HG02884 (cell line): Measurements from ENCODE around the gene RTTN.
A peak's percentile ranks its signal among the peaks of the same experiment; 100 is the strongest.
"Not testable (repeated sequence)": the region's sequence is repeated elsewhere in the genome, so short reads cannot be mapped to it uniquely, and the experiment has no call there.

Experiments
- ATAC-seq: cut with Tn5 transposase; IDR thresholded peaks from one replicate; pipeline ENCODE4 v1.9.1; 2021; ENCODE audit warnings: mild to moderate bottlenecking, moderate library complexity; ENCODE audit not compliant: unreplicated experiment

Gene RTTN, protein sequence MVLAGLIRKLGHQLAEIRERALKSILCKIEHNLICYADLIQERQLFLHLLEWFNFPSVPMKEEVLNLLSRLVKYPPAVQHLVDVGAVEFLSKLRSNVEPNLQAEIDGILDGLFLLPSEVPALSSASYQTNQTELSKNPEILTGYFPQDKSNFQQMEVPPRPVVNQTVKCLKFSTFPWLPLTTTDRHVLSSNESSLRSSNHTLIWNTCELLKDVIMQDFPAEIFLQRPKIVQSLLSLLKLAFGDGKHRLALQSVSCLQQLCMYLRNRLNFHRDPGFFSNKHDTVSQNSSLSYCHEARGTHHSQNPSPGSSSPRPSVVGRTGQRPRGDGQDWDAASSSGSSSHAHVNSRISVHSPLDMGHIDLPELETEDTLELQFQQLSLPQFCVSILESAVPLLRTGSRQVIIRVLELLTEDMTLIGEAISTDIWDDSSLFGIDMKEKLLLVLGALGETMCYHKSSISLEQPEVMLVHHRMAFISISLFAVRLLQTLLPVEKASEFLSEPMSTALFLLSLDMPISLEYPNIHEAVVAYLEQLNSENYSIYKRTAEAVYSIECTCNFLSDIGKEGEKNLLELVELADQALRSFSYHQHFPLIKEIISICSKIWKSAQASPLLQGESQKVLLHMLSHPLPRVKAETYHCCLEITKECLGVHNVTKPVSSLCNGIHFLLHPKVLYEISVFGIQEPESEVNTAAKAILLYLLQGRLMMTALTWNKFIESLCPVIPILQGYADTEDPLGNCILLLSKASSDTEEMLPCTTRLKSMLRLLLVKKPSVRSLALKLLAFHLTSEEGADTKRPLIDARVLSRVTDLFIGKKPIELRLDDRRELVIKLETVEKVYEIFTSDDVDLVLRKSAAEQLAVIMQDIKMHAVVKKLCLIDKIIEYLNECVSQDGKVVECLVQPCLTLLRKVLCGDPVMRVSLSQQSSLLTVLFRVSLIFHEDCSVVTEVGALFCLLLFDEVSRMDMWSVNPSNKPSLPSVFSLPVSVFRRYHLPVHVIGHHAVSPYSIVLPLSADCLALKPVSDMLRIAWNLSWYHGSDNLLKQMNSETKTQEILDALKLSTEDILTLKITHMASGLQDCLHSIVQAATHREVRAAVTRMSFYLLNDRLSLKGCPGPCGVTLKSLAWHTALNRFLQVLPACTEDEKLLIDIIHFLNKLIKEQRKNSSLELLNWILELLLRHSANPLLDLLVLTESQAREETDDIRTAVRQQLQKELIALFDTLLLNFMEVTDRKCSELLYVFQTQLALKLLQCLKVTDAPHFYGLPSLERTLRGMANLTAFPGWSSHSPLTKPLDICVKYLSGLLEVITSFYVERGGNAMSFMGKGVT (N-terminal part only)

DNA sequence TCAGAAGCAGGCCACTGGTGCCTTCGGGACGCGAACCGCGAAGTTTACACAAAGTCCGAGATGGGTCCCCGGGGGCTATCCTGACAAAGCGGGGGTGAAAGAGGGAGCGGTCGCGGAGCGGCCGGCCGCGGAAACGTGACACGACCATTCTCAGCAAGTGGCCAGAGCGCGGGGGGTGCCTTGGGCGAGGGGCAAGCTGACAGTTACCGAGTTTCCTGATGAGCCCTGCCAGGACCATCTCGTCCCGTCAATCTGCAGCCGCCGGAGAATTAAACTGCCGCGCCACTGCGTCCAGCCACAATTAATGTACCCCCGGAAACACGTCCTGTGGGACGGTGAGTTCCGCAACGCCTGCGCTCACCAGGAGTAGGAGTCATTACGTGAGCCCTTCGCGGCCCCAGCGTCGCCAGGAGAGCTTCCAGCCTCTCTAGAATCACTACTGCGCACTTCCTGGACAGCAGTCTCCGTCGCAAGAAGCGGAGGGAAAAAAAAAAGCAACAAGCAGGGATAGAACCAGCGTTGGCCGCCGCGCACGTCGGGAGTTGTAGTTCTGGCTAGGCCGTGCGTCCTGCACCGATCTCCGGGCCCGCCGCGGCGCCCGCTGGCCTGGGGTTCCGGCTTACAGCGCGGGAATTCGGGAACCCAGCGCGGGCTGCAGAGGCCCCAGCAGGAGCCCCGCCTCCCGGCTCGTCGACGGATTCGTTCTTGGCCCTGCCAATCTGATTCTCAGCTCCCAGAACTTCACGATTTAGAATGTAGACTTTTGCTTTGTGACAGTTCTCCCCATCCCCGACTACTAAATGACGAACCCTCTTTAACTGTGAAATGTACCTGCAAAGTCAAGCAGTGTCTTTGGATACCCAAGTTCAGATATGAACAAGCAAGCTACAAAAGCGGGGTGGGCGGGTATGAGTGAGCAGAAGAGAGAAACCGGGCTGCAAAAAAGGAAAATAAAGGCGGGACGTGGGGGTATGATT, at the start of gene RTTN:
Gene RTTN, minus strand, starts transcription at position 267 of the 977 bp plus-strand sequence. Its CDS starts 29 bp downstream, at position 238.
- ATAC-seq: peak; percentile 93

DNA sequence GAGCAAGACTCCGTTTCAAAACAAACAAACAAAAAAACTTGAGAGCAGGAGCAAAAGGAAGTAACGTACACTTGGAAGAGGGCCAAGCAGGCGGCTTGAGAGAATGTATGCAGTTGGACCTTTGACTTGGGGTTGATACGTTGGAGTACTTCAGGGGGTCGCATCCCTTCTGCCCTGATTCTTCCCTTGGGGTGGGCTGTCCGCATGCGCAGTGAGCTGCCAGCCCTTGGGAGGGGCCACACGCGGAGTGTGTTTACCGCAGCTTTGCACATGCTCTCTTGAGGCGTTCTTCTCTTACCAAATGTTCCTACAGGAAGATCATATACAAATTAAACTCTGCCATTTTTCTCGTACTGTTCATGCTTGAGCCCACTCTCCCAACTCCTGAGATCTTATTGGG, 45.3 kb upstream of the RTTN start:
- ATAC-seq: no peak

DNA sequence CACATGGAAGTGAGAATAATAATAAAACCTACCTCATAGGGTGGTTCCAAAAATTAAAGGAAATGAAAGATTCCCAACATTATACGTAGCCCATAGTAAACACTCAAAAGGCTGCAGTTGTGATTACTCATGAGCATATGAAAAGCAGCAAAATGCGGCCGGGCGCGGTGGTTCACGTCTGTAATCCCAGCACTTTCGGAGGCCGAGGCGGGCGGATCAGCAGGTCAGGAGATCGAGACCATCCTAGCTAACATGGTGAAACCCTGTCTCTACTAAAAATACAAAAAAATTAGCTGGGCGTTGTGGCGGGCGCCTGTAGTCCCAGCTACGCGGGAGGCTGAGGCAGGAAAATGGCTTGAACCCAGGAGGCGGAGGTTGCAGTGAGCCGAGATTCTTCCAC, 44.4 kb upstream of the RTTN start:
- ATAC-seq: not testable (repeated sequence)

DNA sequence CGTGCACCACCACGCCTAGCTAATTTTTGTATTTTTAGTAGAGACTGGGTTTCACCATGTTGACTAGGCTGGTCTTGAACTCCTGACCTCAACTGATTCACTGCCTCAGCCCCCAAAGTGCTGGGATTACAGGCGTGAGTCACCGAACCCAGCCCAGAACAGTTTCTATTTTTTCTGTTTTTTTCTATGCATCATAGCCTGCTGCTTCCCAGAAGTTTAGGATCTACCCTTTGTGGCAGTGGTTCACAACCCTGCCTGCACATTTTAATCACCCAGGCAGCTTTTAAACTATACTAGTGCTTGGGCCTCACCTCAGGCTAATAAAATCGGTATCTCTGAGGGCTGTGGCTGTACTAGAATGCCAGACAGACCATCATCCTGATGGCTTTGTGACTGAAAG, 43.6 kb upstream of the RTTN start:
- ATAC-seq: no peak

DNA sequence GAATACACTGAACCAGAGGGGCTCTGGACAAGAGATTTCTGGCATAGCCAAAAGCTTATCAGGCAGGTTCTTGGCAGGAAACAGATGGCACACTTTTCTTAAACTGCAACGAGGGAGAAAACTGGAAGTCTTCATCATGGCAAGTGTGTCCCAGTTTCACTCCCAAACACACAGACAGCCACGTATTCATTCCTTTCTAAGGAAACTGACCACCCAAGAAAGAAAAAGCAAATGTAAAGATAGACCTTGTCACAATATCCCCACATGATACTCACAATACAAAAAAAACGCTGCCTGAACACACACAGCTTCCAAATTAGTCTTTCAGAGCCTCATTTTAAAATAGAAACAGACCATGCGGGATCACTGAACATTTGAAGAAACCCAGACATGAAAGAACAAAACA, 40.6 kb upstream of the RTTN start:
- no peak for ATAC-seq

DNA sequence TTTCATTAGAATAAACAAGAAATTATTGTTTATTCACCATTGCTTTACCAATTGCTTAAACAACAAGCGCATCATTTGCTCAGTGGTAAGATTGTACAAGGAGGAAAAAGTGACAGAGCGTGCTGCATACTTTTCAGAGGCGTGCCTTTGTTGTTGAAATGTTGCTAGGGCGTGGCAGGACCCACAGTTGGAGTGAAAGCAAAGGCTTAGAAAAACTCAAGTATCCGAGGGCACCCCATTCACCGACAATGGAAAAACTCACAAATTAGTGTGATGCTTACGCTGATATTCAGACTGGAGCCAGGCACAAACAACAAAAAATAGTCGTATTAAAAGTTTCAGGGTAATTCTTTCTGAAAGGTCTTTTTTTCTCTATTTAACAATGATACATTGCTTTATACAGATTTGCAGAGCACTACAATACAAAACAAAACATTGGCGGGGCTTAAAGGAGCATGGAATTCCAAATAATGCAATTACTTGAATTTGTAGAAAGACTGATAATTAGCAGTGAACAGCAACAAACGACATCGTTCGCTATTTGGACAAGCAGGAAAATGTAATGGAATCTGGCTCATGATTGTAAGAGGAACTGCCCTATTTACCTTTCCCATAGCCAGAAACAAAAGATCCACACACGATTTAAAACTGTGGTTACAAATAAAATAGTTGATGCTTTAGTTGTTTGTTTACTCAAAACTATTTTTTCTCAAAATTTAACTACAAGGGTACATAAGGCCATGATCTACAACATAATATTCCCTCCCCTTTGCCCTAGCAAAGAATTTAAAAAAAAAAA, 37.8 kb upstream of the RTTN start:
- no peak for ATAC-seq

DNA sequence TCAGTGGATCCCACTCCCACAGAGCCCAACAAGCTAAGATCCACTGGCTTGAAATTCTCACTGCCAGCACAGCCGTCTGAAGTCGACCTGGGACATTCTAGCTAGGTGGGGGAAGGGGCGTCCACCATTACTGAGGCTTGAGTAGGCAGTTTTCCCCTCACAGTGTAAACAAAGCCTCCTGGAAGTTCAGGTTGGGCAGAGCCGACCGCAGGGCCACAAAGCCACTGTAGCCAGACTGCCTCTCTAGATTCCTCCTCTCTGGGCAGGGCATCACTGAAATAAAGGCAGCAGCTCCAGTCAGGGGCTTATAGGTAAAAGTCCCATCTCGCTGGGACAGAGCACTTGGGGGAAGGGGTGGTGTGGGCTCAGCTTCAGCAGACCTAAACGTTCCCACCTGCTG, 31.4 kb upstream of the RTTN start:
- ATAC-seq: not testable (repeated sequence)

DNA sequence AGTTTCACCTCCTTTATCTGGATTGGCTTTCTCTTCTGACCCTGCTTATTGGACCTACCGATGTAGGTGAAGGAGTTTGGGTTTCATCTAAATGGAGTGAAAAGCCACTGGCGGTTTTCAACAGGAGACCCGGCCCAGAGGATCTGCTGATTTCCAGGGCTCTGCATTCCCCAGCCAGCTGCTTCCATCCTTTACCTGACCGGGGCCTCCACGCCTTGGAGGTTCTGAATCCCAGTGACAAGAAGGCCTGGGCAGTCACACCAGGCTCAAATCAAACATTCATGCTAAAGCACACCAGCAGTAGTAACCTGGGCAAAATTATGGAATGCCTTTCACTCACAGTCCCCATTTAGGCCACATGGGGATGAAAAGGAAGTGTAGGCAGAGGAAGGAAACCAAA, 30.0 kb upstream of the RTTN start:
- no peak for ATAC-seq

DNA sequence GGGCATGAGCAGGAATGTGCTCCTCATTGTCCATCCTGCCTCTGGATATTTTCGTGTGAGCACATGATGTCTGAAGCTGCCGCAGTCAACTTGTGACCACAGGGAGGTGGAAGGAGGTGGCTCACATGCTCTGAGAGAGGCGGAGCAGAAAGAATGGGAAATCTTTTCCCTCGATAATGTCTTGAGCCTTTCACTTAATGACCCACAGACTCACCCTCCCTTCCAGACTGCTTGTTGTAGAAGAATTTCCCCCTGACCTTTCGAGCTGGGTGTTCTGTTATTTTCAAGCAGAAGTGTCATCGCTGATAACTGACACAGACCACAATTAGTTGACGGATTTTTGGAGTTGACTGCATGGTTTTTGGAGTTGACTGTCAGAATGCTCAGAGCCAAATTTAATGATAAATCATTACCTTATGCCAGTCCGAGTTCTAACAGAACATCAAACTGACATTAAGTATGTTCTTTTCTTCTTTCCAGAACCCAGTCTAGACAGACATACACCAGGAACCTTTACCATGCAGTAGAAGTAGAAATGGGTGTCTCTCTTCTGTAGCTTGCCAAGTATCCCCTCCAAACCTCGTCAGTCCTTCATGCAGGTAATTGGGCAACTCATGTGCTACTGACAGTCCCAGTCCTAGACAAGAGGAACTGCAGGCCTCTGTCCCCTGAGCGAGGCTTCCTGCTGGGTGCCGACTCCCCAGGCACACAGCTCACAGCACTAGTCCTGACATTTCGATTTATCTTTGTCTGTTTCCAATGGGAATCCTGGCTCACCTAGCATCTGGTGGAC, 29.4 kb upstream of the RTTN start:
- ATAC-seq: no peak

DNA sequence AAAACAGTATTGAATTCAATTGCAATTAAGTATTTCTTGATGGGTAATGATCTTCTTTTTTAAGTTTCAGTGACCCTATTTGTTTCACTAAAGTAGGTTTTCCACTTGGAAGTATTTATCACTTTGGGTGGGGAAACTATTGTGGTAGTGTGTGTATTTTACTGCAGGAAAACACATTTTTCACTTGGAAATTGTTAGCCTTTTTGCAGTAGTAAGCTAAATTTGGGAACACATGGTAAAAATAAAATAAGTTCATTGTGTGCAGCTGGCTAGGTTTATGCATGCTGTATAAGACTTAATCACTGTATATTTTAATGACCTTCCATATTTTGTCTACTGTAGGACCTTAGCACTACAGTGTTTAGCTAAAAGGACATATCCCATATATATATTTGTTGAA, 28.5 kb upstream of the RTTN start:
- no peak for ATAC-seq

DNA sequence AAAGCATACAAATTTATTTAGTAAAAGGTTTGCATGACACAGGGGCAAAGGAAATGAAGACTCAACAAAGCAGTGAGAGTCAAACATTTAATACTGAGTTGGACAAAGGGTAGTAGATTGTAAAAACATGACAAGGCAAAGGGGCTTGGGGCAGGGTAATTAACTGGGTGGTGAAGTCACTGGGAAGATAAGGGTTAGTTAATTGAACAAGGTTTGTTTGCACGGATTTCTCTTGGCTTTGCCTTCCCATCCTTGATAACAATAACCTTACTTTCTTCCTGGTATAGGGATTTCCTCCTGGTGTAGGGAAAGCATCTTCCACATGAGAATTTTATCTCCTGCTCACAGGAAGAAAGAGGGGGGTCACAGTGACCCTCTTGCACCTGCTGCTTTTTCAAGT, 26.8 kb upstream of the RTTN start:
- no peak for ATAC-seq

DNA sequence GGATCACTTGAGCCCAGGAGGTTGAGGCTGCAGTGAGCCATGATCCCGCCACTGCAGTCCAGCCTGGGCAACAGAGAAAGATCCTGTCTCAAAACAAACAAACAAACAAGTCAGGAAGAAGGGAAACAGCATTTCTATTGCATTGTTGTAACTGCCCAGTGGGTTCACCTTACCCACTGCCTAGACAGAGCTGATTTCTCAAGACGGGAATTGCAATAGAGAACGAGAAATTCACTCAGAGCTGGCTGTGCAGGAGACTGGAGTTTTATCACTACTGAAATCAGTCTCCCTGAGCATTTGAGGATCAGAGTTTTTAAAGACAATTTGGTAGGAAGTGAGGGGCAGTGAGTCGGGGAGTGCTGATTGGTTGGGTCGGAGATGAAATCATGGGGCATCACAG, 24.2 kb upstream of the RTTN start:
- ATAC-seq: no peak

DNA sequence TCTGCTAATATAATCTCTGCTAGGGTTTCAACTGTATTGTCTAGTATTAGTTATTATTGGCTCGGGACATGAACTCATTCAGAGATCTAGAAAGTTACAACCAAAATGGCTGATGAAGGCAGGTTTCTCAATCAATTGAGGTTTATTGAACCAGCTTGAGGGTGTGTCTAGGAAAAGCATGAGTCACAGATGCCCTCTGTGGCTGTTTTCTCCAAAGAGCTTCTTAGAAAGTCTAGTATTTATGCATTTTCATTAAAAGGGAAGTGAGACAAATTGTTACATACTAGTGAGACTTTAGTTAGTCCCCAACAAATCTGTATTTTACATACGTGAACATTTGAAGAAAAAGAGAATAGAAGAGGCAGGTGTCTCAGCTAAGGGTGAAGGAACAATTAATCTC, 23.0 kb upstream of the RTTN start:
- ATAC-seq: no peak

DNA sequence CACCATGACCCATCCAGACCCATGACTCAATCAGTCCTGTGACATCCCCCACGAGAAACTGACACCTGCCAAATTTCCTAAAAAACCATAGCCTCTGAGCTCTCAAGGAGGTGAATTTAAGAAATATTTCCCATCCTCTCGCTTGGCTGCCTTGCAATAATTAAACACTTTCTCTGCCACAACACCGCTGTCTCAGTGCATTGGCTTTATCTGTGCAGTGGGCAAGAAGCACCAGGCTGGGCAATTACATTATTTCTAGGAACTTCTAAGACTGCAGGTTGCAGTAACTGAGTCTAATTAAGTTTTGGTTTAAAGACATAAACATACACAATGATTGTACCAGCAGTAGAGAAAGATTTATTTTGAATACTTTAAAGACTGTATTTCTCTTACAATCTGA, 22.0 kb upstream of the RTTN start:
- no peak for ATAC-seq

DNA sequence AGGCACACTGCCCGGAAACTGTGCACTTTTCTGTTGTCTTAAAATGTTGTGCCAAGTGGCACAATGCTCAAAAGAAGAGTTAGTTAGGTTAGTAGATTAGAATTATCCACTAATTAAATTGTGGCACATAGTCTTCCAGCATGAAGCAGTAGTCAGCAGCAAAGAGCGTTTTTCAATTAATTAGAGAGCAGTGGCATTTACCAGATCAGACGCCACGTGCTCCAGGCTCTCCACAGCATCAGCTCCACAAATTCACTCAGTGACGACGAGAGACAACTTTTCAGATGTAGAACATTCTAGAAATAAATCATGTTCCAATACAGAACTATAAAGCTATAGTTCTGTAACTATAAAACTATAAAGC, 16.4 kb upstream of the RTTN start:
- ATAC-seq: no peak

DNA sequence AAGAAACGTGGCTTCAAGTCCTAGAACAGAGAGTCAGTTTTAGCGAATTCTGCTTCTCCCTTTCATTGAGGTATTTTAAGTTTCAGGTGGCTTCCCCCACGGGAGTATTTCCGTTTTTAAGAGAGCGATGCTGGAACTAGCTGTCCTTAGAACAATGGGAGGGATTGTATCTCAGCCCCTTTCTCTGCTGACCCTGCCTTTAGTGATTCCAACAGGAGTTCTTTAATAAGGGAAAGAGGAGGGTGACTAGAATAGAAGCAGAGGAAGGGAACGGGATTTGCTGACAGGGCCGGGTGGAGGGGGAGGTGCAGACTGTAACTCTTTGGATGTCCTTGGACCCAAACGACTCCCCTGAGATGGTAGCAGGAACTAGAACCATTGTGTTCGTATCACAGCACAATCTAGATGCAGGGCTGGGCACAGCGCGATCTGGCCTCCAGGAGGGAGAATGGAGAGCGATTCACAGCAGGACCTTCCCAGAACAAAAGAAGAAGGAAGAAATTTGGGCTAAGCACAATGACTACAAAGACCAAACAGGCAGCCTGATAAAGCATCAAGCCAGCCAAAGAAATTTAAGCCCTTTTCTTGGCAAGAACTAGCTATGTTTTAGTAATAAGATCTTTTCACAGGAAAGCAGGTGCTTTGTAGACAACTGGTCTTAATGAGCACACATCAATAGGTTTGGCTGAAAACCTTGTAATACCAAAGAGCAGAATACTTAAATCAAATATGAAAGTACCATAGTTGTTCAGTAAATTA, 15.8 kb upstream of the RTTN start:
- ATAC-seq: no peak

DNA sequence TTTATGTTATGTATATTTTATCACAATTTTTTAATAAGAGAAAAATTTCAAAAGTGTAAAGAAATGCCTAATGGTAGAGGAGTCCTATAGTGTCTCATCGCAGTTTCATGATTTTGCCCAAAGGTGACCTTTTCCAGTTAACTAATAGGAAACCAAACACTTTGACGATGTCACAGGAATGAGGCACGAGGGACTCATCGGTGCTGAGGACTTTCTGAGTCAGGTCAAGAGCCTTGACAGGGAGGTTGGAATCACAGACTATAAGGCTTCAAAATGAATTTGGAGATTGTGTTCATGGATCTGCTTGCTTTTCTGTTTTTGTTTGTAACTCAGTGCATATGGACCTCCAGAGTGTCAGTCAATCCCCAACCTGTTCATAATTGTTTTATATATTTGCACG, 15.1 kb upstream of the RTTN start:
- no peak for ATAC-seq

DNA sequence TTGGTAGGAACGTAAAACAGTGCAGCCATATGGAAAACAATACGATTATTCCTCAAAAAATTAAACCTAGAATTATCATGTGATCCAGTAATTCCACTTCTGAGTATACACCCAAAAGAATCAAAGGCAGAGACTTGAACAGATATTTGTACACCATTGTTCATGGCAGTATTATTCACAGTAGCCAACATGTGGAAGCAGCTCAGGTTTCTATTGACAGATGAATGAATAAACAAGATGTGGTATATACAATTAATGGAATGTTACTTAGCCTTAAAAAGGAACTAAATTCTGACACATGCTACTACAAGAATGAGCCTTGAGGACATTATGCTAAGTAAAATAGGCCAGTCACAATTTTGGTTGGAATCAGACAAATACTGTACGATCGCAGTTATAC, 14.2 kb upstream of the RTTN start:
- no peak for ATAC-seq
